ENCODE results near the gene INTS1.

Gene INTS1

GRCh38 chr7:1488016-1488415 lies 16.2 kb downstream of the INTS1 start:
- no peak overlapping the region for H3K27ac Mint-ChIP-seq
- H3K36me3 Mint-ChIP-seq (ENCODE audit: low read depth), result peaks cover 22% of the 10 kb centered on the region
- no peak for DNase-seq (ENCODE audit: low spot score)
- H3K27me3 Mint-ChIP-seq (ENCODE audit: low read depth), result no peaks in the 10 kb centered on the region
- H3K4me3 Mint-ChIP-seq, result no peak overlapping the region
- no peaks in the 10 kb centered on the region for H3K4me1 Mint-ChIP-seq (ENCODE audit: low read depth)
- H3K9me3 Mint-ChIP-seq, result no peaks in the 10 kb centered on the region

DNA sequence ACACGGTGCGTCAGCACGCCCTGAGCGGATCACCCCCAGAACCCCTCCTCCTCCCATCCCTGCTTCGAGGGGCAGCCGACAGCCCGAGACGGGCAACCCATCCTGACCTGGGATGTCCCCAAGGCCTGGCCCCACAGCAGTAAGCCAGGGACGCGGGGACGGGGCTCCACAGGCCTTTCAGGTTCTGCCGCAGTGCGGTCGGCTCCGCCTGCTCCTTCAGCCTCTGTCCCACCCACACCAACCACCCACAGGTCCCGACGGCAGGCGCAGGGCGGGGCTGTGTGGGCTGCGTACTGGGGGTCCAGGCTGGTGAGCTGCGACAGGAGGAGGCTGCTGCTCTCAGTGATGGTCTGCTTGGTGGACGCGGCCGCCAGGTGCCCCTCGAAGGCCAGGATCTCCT lies 16.7 kb downstream of the INTS1 start:
- Mint-ChIP-seq H3K4me3 (no peak overlapping the region), H3K27ac (no peak overlapping the region), H3K9me3 (no peaks in the 10 kb centered on the region), H3K36me3 (ENCODE audit: low read depth) (peaks cover 21% of the 10 kb centered on the region), H3K27me3 (ENCODE audit: low read depth) (no peaks in the 10 kb centered on the region), H3K4me1 (ENCODE audit: low read depth) (no peaks in the 10 kb centered on the region)
- DNase-seq (ENCODE audit: low spot score), result no peak

DNA sequence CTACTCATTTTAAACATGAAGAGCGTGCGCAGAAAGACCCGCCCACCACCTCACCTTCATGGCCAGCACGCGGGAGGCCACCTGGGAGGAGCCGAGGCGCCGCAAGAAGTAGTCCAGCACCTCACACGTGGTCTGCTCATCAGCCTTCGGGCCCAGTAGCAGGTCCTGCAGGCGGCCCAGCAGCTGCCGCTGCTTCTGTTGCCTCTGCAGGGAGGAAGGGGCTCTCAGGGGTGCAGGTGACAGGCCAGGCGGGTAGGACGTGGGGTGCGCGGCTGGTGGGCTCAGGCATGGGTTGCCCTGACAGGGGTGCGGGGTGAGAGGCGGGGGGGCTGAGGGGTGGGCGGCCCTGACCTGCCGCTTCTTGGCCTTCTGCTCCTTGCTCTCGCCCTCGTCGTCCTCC lies 17.6 kb downstream of the INTS1 start:
- Mint-ChIP-seq H3K36me3 (ENCODE audit: low read depth) (peaks cover 20% of the 10 kb centered on the region), H3K4me1 (ENCODE audit: low read depth) (no peaks in the 10 kb centered on the region), H3K27ac (no peak overlapping the region), H3K9me3 (no peaks in the 10 kb centered on the region), H3K27me3 (ENCODE audit: low read depth) (no peaks in the 10 kb centered on the region), H3K4me3 (no peak overlapping the region)
- no peak for DNase-seq (ENCODE audit: low spot score)

DNA sequence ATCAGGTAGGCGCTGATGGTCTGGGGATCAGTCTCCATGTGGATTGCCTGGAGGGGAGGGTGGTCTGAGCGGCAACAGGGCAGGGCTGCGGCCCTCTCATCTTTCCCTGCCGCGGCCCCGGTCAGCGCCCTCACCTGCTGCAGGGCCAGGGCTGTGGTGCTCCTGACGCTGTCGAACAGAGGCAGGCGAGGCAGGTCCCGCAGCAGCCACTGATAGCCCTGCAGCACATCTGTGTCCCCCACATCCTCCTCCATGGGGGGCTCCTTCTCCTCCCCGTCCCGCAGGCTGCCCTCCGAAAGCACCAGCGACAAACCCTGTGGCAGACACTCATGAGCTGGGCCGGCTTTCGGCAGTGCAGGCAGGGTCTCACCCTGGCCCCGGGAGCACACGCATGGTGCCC lies 19.0 kb downstream of the INTS1 start:
- H3K9me3 Mint-ChIP-seq, result no peaks in the 10 kb centered on the region
- peaks cover 16% of the 10 kb centered on the region for H3K36me3 Mint-ChIP-seq (ENCODE audit: low read depth)
- H3K27me3 Mint-ChIP-seq (ENCODE audit: low read depth), result no peaks in the 10 kb centered on the region
- no peak overlapping the region for H3K27ac Mint-ChIP-seq
- H3K4me1 Mint-ChIP-seq (ENCODE audit: low read depth), result no peaks in the 10 kb centered on the region
- H3K4me3 Mint-ChIP-seq, result no peak overlapping the region
- no peak for DNase-seq (ENCODE audit: low spot score)

GRCh38 chr7:1484569-1484968 lies 19.6 kb downstream of the INTS1 start:
- no peak for DNase-seq (ENCODE audit: low spot score)
- Mint-ChIP-seq H3K4me1 (ENCODE audit: low read depth) (no peaks in the 10 kb centered on the region), H3K27me3 (ENCODE audit: low read depth) (no peaks in the 10 kb centered on the region), H3K4me3 (no peak overlapping the region), H3K27ac (no peak overlapping the region), H3K36me3 (ENCODE audit: low read depth) (peaks cover 16% of the 10 kb centered on the region), H3K9me3 (no peaks in the 10 kb centered on the region)

- H3K36me3 Mint-ChIP-seq (ENCODE audit: low read depth), result peaks cover 13% of the 10 kb centered on the region
- no peaks in the 10 kb centered on the region for H3K9me3 Mint-ChIP-seq
- no peak overlapping the region for H3K27ac Mint-ChIP-seq
- H3K27me3 Mint-ChIP-seq (ENCODE audit: low read depth), result no peaks in the 10 kb centered on the region
- DNase-seq (ENCODE audit: low spot score), result no peak
- no peak overlapping the region for H3K4me3 Mint-ChIP-seq
- H3K4me1 Mint-ChIP-seq (ENCODE audit: low read depth), result no peaks in the 10 kb centered on the region
Measured at GRCh38 chr7:1483536-1484505, 20.4 kb downstream of the INTS1 start.

- no peaks in the 10 kb centered on the region for H3K27me3 Mint-ChIP-seq (ENCODE audit: low read depth)
- H3K9me3 Mint-ChIP-seq, result no peaks in the 10 kb centered on the region
- peaks cover 6% of the 10 kb centered on the region for H3K36me3 Mint-ChIP-seq (ENCODE audit: low read depth)
- no peak overlapping the region for H3K27ac Mint-ChIP-seq
- H3K4me1 Mint-ChIP-seq (ENCODE audit: low read depth), result no peaks in the 10 kb centered on the region
- H3K4me3 Mint-ChIP-seq, result no peak overlapping the region
- no peak for DNase-seq (ENCODE audit: low spot score)
Measured at GRCh38 chr7:1483079-1483478, 21.1 kb downstream of the INTS1 start.

- H3K27ac Mint-ChIP-seq, result no peak overlapping the region
Measured at GRCh38 chr7:1481300-1481699, 22.9 kb downstream of the INTS1 start.

DNA sequence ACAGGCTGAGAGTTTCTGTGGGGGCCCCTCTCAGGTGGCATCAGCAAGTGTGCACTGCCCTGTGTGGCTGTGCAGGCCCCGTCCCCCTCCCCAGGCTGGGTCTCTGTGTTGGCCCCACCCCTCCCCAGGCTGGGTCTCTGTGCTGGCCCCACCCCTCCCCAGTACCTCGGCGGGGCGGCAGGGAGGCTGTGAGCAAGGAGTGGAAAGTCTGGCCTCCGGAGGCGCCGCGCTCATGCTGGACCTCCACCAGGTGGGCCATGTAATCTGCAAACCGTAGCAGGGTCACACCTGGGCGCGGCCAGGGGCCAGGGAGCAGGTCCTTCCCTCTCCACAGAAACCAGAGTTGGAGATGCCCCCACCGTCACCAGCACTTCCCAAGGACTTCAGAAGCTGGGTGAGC lies 23.5 kb downstream of the INTS1 start:
- peaks cover 4% of the 10 kb centered on the region for H3K36me3 Mint-ChIP-seq (ENCODE audit: low read depth)
- H3K27ac Mint-ChIP-seq, result no peak overlapping the region

More at GRCh38 chr7:1481300-1481699, 22.9 kb downstream of the INTS1 start:
- no peaks in the 10 kb centered on the region for H3K27me3 Mint-ChIP-seq (ENCODE audit: low read depth)
- no peaks in the 10 kb centered on the region for H3K9me3 Mint-ChIP-seq
- H3K4me3 Mint-ChIP-seq, result no peak overlapping the region
- H3K4me1 Mint-ChIP-seq (ENCODE audit: low read depth), result no peaks in the 10 kb centered on the region
- DNase-seq (ENCODE audit: low spot score), result no peak
- H3K36me3 Mint-ChIP-seq (ENCODE audit: low read depth), result peaks cover 5% of the 10 kb centered on the region

GRCh38 chr7:1479287-1479686 lies 24.9 kb downstream of the INTS1 start:
- Mint-ChIP-seq H3K27ac (no peak overlapping the region), H3K9me3 (no peaks in the 10 kb centered on the region), H3K4me1 (ENCODE audit: low read depth) (no peaks in the 10 kb centered on the region), H3K27me3 (ENCODE audit: low read depth) (no peaks in the 10 kb centered on the region), H3K4me3 (no peak overlapping the region), H3K36me3 (ENCODE audit: low read depth) (peaks cover 2% of the 10 kb centered on the region)
- no peak for DNase-seq (ENCODE audit: low spot score)

More for the DNA sequence above, 23.5 kb downstream of the INTS1 start:
- no peak for DNase-seq (ENCODE audit: low spot score)
- Mint-ChIP-seq H3K27me3 (ENCODE audit: low read depth) (no peaks in the 10 kb centered on the region), H3K4me1 (ENCODE audit: low read depth) (no peaks in the 10 kb centered on the region), H3K9me3 (no peaks in the 10 kb centered on the region), H3K4me3 (no peak overlapping the region)

GRCh38 chr7:1478480-1478879 lies 25.7 kb downstream of the INTS1 start:
- Mint-ChIP-seq H3K4me3 (no peak overlapping the region), H3K4me1 (ENCODE audit: low read depth) (no peaks in the 10 kb centered on the region), H3K27me3 (ENCODE audit: low read depth) (no peaks in the 10 kb centered on the region), H3K9me3 (no peaks in the 10 kb centered on the region), H3K36me3 (ENCODE audit: low read depth) (no peaks in the 10 kb centered on the region), H3K27ac (no peak overlapping the region)
- no peak for DNase-seq (ENCODE audit: low spot score)

DNA sequence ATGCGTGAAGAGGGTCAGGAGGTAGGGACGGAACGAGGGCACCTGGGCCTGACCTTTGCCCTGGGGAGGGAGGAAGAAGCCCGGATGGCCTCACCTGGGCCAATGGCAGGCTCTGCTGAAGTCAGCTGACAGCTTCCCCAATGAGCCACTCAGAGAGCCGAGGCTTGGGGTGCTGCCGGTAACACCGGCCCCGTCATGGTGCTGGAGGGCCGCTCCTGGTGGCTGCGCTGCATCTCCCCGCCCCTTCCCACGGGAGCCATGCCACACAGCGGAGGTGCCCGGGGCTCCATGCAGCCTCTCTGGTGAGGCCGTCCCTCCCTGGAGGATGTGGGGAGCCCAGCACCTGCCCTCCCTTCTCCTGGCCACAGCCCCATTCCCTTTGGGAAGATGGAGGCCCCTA lies 27.3 kb downstream of the INTS1 start:
- Mint-ChIP-seq H3K27me3 (ENCODE audit: low read depth) (no peaks in the 10 kb centered on the region), H3K36me3 (ENCODE audit: low read depth) (peaks cover 2% of the 10 kb centered on the region), H3K4me1 (ENCODE audit: low read depth) (no peaks in the 10 kb centered on the region), H3K4me3 (no peak overlapping the region), H3K27ac (no peak overlapping the region), H3K9me3 (no peaks in the 10 kb centered on the region)
- DNase-seq (ENCODE audit: low spot score), result no peak

GRCh38 chr7:1475991-1476390 lies 28.2 kb downstream of the INTS1 start:
- no peak for DNase-seq (ENCODE audit: low spot score)
- no peak overlapping the region for H3K27ac Mint-ChIP-seq
- H3K36me3 Mint-ChIP-seq (ENCODE audit: low read depth), result peaks cover 2% of the 10 kb centered on the region
- H3K27me3 Mint-ChIP-seq (ENCODE audit: low read depth), result no peaks in the 10 kb centered on the region
- no peaks in the 10 kb centered on the region for H3K4me1 Mint-ChIP-seq (ENCODE audit: low read depth)
- H3K9me3 Mint-ChIP-seq, result no peaks in the 10 kb centered on the region
- no peak overlapping the region for H3K4me3 Mint-ChIP-seq

- Mint-ChIP-seq H3K4me3 (no peak overlapping the region), H3K27ac (no peak overlapping the region), H3K4me1 (ENCODE audit: low read depth) (no peaks in the 10 kb centered on the region), H3K36me3 (ENCODE audit: low read depth) (peaks cover 2% of the 10 kb centered on the region), H3K27me3 (ENCODE audit: low read depth) (no peaks in the 10 kb centered on the region), H3K9me3 (no peaks in the 10 kb centered on the region)
- no peak for DNase-seq (ENCODE audit: low spot score)
Measured at GRCh38 chr7:1475393-1475792, 28.8 kb downstream of the INTS1 start.

DNA sequence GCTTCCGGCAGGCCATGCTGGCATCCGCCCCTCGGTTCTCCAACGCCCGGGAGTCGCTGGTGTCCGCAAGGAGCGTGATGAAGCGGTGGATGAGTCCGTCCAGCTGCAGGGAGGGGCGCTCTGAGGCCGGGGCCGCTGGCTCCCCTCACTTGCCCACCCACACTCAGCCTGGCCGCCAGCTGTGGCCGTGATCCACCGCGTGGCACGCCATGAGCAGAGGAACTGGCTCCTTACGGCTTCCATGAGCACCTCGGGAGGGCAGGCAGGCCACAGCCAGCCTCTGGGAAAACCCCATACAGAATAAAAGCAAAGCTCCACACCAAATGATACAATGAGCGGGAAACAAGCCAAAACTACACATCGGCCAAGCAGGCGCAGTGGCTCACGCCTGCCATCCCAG lies 29.5 kb downstream of the INTS1 start:
- Mint-ChIP-seq H3K36me3 (ENCODE audit: low read depth) (peaks cover 2% of the 10 kb centered on the region), H3K4me1 (ENCODE audit: low read depth) (no peaks in the 10 kb centered on the region), H3K27me3 (ENCODE audit: low read depth) (no peaks in the 10 kb centered on the region), H3K4me3 (no peak overlapping the region), H3K9me3 (no peaks in the 10 kb centered on the region), H3K27ac (no peak overlapping the region)
- DNase-seq (ENCODE audit: low spot score), result no peak
